Activated effector memory CD4-positive, alpha-beta T cell treated with Interleukin-2 at 50 U/mL for 16 hours (primary cell): ENCODE results near the gene RNF148.
"Not testable (repeated sequence)": the region's sequence is repeated elsewhere in the genome, so short reads cannot be mapped to it uniquely, and the experiment has no call there.

Source experiments
- DNase-seq: peaks from one replicate; pipeline ENCODE4 v3.0.0-alpha.2; 2020

Gene RNF148

DNA sequence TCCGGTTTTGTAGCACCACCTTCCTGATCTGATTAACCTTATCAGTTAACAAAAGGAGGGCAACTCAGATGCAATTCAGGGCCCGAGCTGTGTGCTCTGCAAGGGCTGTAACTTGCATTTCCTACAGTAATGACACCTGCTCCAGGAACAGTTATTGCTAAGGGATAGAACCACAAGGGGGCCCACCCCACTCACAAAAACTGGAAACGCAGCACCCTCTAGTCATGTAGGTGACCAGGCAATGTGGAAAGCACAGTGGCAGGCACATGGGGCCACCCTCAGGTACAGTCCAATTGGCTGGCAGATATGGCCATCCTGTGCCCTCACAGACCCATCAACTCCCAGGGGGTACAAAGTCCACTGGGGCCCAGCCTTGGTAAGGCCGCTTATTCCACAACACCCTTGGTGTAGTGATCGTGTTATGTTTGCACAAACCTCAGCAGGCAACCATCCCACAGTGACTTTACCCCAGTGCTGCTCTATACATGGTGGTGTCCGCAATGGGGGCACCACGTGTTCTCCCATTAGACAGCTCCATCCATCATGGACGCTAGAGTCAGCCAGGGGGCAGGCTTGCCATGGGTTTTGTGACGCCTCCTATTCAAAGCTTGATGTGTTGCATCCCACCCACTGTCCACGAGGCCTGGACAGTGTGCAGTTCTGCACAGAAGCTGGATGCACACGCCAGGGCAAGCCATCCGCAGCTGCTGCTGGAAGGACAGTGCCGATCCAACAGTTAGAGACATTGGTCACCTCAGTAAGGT, 13.2 kb downstream of the RNF148 start:
- DNase-seq, result no peak

DNA sequence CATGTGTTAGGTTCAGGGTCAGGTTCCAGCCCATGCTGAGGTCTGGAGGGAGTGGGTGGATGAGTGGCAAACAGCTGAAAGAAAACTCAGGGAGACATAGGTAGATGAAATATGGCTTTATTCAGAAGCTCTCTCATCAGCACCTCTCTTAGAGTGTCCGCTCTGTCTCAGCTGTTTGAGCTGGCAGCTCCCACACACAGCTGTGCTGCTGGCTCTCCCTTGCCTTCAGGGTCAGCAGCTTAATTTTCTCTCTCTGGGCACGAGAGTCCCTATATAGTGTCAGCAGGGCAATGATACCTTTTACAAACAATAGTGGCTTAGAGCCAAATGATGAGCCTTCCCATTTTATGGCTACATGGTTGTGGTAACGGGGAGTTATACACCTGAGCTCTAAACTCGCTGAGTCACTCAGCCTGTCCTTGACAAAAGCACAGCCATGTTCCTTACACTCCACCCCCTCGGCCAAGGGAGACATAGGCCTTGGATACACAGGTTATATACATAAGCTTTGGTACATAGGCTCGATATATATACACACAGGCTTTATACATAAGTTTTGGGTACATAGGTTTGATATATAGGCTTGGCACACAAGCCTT, 14.2 kb downstream of the RNF148 start:
- no peak for DNase-seq

- DNase-seq, result no peak
Measured at GRCh38 chr7:122686360-122686878, 16.3 kb downstream of the RNF148 start.

DNA sequence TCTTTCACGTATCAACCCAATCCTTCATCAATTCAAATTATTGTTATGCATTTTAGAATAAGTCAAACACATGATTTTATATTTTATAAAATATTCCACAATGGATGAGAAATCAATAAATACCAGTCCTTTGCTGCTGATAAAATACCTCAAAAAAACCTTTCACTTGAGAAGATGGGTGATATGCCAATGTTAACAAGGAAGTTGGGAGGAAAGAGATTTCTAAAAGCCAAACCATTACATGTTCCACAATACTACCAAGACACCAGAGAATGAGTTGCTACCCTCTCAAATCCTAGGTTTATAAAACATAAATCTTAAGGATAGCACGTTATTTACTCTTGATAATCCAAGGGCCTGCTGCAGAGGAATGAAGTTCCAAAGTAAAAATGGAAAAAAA, 18.2 kb downstream of the RNF148 start:
- no peak for DNase-seq

DNA sequence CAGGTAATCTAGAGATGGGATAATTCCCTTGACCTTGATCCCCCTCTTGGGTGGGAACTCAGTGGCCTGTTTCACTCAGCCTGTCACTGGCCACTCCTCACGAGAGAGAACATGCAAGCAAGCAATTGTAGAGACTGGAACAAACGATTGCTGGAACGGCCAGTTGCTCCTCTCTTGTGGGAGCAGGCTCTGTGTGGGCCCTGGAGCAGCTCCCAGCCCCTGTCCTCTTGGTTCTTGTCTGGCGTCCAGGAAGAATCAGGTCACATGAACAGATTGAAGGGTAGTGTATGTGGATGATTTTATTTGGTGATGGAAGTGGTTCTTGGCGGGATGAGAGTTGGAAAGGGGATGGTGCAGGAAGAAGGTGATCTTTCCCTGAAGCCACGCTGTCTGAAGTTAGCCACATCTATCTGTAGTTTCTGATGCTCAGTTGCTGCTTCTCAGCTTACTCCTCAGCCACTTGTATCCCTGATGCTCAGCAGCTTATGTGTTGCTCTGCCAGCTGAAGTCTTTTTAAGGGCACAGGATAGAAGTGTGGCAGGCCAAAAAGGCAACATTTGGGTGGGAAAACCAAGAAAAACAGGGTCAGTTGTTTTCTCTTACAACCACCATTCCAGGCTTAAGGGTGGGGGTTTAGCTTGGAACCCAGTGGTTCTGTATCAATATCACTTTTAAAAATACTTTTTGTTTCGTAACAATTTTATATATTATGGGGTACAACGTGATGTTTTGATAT, 19.7 kb downstream of the RNF148 start:
- no peak for DNase-seq

GRCh38 chr7:122681186-122681585, 21.5 kb downstream of the RNF148 start:
- not testable (repeated sequence) for DNase-seq

GRCh38 chr7:122679813-122680212, 22.9 kb downstream of the RNF148 start:
- DNase-seq, result no peak

DNA sequence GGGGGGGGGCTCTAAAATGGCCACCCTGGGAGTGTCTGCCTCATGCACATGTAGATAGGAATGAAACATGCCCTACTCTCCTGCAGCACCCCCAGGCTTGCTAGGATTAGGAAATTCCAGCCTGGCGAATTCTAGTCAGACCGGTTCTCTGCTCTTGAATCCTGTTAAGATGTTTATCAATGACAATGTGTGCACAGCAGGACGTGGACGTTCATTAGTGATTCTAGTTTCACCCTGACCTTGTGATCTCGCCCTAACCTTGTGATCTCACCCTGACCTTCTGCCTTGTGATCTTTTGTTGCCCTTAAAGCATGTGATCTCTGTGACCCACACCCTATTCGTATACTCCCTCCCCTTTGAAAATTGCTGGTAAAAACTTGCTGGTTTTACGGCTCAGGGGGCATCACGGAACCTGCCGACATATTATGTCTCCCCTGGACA, 23.4 kb downstream of the RNF148 start:
- DNase-seq, result not testable (repeated sequence)

DNA sequence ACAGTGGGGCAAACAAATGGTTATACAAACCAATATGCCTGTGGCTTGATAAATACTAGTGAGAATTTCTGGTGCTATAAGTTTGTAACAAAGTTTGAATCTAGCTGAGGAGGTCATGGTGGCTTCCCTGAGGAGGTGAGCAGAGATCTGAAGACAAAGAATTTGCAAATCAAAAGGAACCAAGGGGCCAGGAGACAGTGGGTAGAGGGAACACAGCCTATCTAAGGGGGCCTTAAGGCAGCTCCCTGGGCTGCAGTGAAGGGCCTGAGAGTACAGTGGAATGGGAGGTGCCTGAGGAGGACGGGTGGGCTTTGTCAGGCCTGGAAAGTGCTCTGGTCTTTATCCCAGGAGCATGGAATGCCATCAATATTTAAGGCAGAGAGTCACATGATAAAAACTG, 25.6 kb downstream of the RNF148 start:
- DNase-seq, result no peak

DNA sequence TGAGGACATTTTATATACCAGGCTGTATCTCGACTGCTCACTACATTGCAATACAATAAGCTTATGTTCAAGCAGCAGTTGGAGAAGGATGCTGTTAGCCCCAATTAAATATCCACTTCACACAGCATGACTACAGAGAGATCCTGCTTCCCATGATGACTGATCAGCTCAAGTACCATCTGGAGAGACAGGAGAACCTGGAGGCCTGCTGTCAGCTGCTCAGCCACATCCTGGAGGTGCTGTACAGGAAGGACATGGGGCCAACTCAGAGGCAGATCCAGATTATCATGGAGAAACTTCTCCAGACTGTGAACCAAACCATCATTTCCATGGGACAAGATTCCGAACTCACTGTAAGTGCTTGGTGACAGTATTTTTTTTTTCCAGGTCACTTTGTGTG, 26.3 kb downstream of the RNF148 start:
- no peak for DNase-seq

GRCh38 chr7:122675621-122676020, 27.1 kb downstream of the RNF148 start:
- DNase-seq, result no peak

DNA sequence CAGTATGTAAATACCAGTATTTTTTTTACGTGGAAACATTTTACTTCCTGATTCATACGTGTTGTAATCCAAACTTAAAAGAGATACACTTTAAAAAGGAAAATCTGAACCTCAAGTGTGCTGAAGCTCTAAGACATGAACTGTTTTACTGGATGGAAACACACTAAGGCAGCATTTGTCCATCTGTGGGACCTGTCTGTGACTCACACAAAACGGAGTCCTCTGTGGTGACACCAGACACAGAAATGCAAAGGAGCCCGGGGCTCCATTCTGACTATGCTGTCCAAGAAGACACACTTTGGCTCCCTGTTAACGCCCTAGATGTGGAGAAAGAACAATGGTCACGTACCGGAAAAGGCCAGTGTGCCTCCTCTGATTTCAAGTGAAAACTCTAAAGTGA, 27.7 kb downstream of the RNF148 start:
- DNase-seq, result no peak

GRCh38 chr7:122674502-122674901, 28.2 kb downstream of the RNF148 start:
- no peak for DNase-seq

GRCh38 chr7:122673951-122674350, 28.8 kb downstream of the RNF148 start:
- no peak for DNase-seq

- no peak for DNase-seq
Measured at GRCh38 chr7:122672536-122672935, 30.2 kb downstream of the RNF148 start.

DNA sequence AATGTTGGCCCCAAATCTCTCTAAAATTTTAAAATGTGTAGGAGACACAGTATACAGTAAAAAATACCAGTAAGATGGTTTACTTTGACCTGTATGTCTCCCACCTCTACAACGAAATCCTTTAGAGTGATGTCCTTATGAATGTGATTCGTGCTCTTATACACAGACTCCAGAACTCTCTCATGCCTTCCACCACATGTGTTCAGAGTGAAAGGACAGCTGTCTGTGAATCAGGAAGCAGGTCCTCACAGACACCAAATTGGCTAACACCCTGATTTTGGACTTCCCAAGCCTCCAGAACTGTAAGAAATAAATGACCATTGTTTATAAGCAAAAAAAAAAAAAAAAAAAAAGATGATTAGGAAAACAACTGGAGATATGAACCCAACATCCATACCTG, 39.0 kb downstream of the RNF148 start:
- DNase-seq, result no peak

DNA sequence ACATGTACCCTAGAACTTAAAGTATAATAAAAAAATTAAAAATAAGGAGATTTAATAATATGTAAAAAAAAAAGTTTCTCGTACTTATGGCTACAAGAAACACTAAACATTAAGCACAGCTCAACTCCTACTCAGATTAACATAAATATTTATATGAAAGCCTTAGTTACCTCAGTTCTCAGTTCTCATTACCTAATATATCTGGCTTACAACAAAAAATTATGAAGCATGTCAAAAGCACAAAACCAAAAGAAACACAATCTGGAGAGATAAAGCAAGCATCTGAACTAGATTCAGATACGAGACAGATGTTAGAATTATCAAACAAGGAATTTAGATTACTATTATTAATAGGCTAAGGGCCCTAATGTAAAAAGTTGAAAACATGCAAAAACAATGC, 43.9 kb downstream of the RNF148 start:
- no peak for DNase-seq

- DNase-seq, result no peak
Measured at GRCh38 chr7:122653685-122654084, 49.0 kb downstream of the RNF148 start.

GRCh38 chr7:122652876-122653275, 49.8 kb downstream of the RNF148 start:
- no peak for DNase-seq
